ENCODE measurements around the gene ATN1.

- TF ChIP-seq CTCF (IDR thresholded peaks at IDR 0.05), result peak; percentile 77 to 97 (median 89)
- no peak for TF ChIP-seq EP300 (IDR thresholded peaks at IDR 0.05)
- peak; percentile 61 to 81 (median 75) for TF ChIP-seq POLR2AphosphoS5 (IDR thresholded peaks at IDR 0.05)
- TF ChIP-seq POLR2A (IDR thresholded peaks at IDR 0.05), result no peak
Measured at GRCh38 chr12:6944381-6945186, 16.8 kb downstream of the ATN1 start.

All from sigmoid colon (tissue), 4 donors.